Retina (tissue), 1 donor: ENCODE data around the gene CCNI.
"Not testable (repeated sequence)": the region's sequence is repeated elsewhere in the genome, so short reads cannot be mapped to it uniquely, and the experiment has no call there.

ENCODE experiments used
- DNase-seq: peaks from one replicate; pipeline ENCODE4 v3.0.0-alpha.2; 2016

Gene CCNI

GRCh38 chr4:77037736-77038135 is 38.1 kb downstream of the CCNI start:
- no peak for DNase-seq

GRCh38 chr4:77037168-77037567 is 38.6 kb downstream of the CCNI start:
- DNase-seq: not testable (repeated sequence)

GRCh38 chr4:77036206-77036605 is 39.6 kb downstream of the CCNI start:
- DNase-seq: no peak

DNA sequence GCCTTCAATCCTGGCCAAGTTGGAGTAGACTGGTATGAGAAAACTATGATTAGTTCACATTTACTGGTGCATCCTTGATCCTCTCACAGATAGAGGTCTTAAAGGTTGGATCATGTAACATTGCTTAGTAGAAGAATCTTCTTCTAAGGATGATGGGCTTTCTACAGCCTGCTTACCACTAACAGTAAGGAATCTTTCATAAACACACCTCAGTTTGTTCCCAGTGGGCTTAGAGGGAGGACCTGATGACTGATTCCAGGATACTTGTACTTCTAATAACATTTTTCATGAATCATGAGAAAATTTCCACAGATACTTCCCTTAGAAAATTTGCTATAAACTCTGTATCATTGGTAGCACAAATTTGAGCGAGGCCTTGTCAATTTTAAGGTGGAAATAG is 40.6 kb downstream of the CCNI start:
- DNase-seq: no peak

GRCh38 chr4:77031544-77031943 is 44.2 kb downstream of the CCNI start:
- DNase-seq: no peak

GRCh38 chr4:77029757-77030156 is 46.0 kb downstream of the CCNI start:
- DNase-seq: not testable (repeated sequence)

GRCh38 chr4:77028246-77028645 is 47.5 kb downstream of the CCNI start:
- no peak for DNase-seq

- no peak for DNase-seq
These were observed 49.5 kb downstream of the CCNI start for GRCh38 chr4:77026322-77026704.

DNA sequence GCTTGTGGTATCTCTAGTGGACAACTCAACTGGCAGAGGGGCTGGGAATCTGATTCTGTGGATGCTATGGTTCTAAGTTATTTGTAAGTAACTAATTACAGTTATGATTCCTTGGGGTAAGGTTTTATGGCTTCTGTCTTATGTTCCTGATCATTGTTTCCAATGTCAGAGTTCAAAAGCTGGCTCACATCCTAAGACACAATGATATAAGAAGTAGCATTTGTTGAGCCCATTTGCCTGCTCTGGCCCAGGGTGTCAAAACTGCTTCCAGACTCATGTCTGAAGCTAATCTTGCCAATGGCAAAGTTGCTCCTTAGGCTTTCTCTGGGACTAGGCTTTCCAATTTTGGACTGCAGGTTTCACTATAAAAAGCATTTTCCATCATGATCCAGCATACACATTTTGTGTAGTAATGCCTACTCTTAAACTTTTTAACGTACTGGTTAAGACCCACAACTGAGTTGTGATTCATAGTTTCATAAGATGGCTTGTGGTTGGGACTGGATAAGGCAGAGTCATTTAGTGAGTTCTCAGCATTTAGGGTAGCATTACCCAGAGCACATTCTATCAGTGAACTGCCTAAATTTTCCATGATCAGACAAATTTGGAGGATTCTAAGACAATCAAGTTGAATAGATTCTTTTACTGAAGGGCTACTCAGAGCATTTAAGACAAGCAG is 50.0 kb downstream of the CCNI start:
- DNase-seq: no peak

DNA sequence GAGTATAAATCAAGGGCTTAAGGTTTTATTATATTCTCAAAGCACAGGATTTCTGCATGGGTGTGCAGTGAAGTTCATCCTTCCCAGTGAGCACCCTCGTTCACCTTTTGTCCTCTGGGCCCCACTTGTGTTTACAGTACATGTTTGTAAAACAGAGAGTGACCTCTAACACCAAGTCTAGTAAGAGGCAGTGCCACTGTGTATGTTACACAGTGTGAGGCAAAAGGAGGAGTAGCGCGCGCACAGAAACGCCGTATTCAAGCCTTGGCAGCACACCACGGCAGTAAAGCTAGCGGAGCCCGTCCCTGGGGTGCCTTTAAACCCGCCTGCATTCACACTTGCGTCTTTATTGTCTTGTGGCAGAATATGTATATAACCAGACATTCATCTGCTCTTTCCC is 51.9 kb downstream of the CCNI start:
- no peak for DNase-seq

DNA sequence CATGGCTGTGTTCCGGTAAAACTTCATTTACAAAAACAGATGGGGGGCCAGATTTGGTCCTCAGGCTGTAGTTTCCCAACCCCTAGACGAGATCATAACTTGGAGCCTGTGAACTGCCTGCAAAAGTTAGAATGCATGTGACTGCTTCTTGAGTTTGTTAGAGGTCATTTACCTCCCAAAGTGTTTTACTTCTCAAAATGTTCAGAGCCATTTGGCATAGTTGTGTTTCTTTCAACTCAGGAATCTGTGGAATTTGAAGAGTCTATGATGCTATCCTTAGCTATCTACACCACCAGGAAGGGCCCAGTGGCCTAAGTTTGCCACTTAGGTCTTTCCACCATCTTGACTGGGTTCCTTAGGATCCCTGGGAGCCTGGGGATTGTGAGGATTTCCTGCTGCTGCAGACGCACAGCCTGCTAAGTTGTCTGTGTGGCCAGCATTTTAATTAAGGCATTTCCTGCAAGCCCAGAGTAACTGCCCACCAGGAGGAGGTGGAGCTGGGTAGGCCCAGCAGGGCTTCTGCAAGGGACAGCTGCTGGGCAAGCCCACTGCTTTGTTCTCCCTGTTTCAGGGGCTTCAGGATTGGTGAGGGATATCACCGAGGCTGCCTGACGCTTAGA is 53.1 kb downstream of the CCNI start:
- peak; percentile 69 for DNase-seq

DNA sequence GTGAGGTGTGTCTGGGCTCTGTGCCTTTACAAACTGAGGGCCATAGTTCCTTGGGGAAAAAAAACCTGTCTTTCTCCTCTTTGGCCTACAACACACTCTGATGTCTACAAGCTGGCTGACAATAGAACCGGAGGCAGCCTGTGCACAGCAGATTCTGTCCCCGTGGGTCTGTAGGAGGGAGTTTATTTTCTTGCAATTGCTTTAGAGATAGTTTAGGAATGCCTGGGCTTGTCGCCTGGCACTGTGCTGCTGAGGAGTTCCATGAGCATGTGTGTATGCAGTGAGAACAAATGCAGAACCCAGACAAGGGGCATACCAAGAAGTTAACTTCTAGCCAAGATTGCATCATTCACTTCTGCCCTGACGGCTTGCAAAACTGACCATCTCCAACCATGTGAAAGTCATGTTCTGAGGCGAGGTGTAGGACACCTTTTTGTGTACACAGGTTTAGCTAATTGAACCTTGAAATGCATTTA is 54.1 kb downstream of the CCNI start:
- no peak for DNase-seq

- DNase-seq: no peak
These were observed 55.8 kb downstream of the CCNI start for GRCh38 chr4:77020017-77020416.

GRCh38 chr4:77015390-77015789 is 60.4 kb downstream of the CCNI start:
- no peak for DNase-seq

DNA sequence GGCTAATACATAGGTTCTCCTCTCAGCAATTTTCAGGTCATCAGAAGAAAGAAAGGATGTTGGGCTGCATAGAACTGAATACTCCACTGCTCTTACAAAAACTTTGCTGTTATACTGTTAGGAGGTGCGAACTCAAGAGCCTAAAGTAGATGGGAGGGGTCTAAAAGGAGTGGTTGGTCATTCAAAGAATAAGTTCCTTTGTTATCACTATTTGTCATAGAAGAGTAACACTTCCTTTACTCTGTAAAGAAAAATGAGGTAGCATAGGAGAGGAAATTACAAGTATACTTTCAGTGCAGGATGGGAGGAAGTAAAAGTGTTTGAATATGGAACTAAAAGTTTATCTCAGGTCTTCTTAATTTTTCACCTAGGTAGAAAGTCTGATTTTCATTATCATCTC is 61.5 kb downstream of the CCNI start:
- no peak for DNase-seq

- DNase-seq: no peak
These were observed 63.1 kb downstream of the CCNI start for GRCh38 chr4:77012726-77013125.

DNA sequence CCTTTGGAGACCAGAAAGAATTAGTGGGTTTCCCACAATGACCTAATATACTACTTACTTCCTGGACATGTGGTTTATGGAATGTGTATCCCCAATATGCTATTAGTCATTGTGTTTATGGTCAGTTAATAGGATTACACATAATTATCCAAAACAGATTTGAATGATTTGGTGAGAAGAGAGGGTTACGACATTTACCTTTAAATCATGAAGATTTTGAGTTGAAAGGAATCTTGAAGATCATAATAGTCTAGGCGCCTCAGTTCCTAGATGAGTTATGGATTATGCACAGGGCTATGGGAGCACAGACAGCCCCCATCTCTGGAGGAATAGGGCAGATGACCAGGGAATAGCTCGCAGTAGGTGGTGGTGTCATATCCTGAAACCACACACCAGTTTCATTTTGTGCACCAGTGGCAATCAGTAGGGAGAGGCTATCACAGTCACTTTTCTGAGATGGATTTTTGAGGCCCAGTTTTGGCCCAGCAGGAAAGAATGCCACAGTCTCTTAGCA is 64.9 kb downstream of the CCNI start:
- no peak for DNase-seq

- DNase-seq: no peak
These were observed 66.2 kb downstream of the CCNI start for GRCh38 chr4:77009511-77010115.

- no peak for DNase-seq
These were observed 68.2 kb downstream of the CCNI start for GRCh38 chr4:77007358-77008230.

DNA sequence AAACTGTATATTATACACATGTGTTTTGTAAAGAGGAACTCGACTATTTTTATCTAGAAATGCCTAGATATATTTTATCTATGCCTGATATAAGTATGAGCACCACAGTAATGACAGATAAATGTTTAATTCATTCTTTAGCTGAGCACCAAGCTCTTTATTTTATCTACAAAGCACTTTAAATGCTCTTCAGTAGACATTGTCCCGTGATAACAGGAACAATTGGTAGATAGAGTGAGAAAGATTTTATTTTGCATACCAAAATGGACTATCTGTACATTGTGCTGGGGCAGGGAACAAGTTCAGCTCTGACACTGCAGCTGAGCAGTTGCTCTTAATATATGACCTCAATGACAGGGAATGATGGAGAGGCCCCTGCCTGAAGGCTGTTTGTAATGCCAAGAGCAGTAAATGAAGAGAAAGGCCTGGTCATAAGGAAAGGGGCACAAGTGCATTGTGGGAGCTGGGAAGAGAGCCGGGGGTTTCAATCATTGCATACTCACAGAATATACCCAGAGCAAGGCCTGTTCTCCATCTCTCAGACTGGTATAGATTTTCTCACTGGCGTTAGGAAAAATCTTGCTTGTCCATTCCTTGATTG is 68.9 kb downstream of the CCNI start:
- DNase-seq: no peak

DNA sequence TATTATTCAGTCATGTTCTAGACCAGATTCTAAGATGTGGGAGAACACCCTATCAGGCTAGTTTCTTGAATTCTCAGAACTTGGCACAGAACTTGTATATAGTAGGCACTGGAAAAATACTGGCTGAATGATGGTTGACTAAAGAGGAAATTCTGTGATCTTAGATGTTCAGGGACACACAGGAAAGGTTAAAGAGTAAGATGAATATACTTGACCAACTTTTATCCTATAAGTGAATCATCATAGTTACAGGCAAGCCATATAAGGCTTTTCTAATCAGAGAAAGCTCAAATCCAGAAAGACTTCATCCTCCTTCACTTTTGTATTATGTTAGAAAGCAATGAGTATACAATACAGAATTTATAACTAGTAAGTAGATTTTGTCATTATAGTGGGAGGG is 72.4 kb downstream of the CCNI start:
- DNase-seq: no peak

- DNase-seq: no peak
These were observed 73.3 kb downstream of the CCNI start for GRCh38 chr4:77002321-77003107.
